Astrocyte (in vitro differentiated cells and primary cell): ENCODE data around the gene RBBP8. TPM values are rescaled to one million over a fixed set of nuclear protein-coding genes. Genes with fewer than 3 reads are reported as not detected.

ENCODE experiments used
- DNase-seq: peaks from one replicate; pipeline ENCODE4 v3.0.0-alpha.2; 2010; ENCODE audit warnings: low read depth
- FAIRE-seq: peaks from 2 replicates; lab custom pipeline; 2011; peaks lifted over from hg19 to GRCh38; lab: Jason Lieb, UNC
- H2AFZ ChIP-seq: 2 replicates; pipeline ENCODE4 v1.6.0; 2012; ENCODE audit warnings: low read depth, low read length, inconsistent platforms
- H3K27ac ChIP-seq: 2 replicates; pipeline ENCODE4 v1.5.1; 2011; ENCODE audit warnings: low read depth, low read length, inconsistent platforms
- H3K27me3 ChIP-seq: 2 replicates; pipeline ENCODE4 v1.6.0; 2011; ENCODE audit warnings: low read length, inconsistent platforms; ENCODE audit not compliant: insufficient read depth
- H3K36me3 ChIP-seq: 2 replicates; pipeline ENCODE4 v1.5.1; 2011; ENCODE audit warnings: low read length, inconsistent platforms; ENCODE audit not compliant: insufficient read depth
- H3K4me1 ChIP-seq: 2 replicates; pipeline ENCODE4 v1.5.1; 2011; ENCODE audit warnings: low read length, inconsistent platforms; ENCODE audit not compliant: insufficient read depth
- H3K4me2 ChIP-seq: 2 replicates; pipeline ENCODE4 v1.6.0; 2012; ENCODE audit warnings: low read length, inconsistent platforms
- H3K4me3 ChIP-seq: 2 replicates; pipeline ENCODE4 v1.5.1; 2011; ENCODE audit warnings: low read depth, mild to moderate bottlenecking, low read length, inconsistent platforms; ENCODE audit not compliant: insufficient read depth
- H3K79me2 ChIP-seq: 2 replicates; pipeline ENCODE4 v1.6.0; 2012; ENCODE audit warnings: mild to moderate bottlenecking, low read length, inconsistent platforms; ENCODE audit not compliant: insufficient read depth
- H3K9ac ChIP-seq: 2 replicates; pipeline ENCODE4 v1.6.0; 2012; ENCODE audit warnings: mild to moderate bottlenecking, low read length, inconsistent platforms
- H3K9me3 ChIP-seq: 2 replicates; pipeline ENCODE4 v1.5.1; 2012; ENCODE audit warnings: low read depth, mild to moderate bottlenecking, low read length, inconsistent platforms; ENCODE audit not compliant: insufficient read depth
- H4K20me1 ChIP-seq: 2 replicates; pipeline ENCODE4 v1.6.0; 2012; ENCODE audit warnings: low read length, inconsistent platforms; ENCODE audit not compliant: insufficient read depth
- H3K27ac Mint-ChIP-seq: one replicate; pipeline ENCODE4 v1.8.0; 2021; ENCODE audit warnings: mild to moderate bottlenecking, mixed read lengths; ENCODE audit not compliant: unreplicated experiment
- H3K27me3 Mint-ChIP-seq: one replicate; pipeline ENCODE4 v1.8.0; 2021; ENCODE audit warnings: low read depth, mixed read lengths; ENCODE audit not compliant: unreplicated experiment
- H3K36me3 Mint-ChIP-seq: one replicate; pipeline ENCODE4 v1.8.0; 2021; ENCODE audit warnings: low read depth, mixed read lengths; ENCODE audit not compliant: unreplicated experiment
- H3K4me1 Mint-ChIP-seq: one replicate; pipeline ENCODE4 v1.8.0; 2021; ENCODE audit warnings: low read depth, mixed read lengths; ENCODE audit not compliant: unreplicated experiment
- H3K4me3 Mint-ChIP-seq: one replicate; pipeline ENCODE4 v1.8.0; 2021; ENCODE audit warnings: mild to moderate bottlenecking, moderate library complexity, mixed read lengths; ENCODE audit not compliant: unreplicated experiment
- H3K9me3 Mint-ChIP-seq: one replicate; pipeline ENCODE4 v1.8.0; 2021; ENCODE audit warnings: mild to moderate bottlenecking, mixed read lengths; ENCODE audit not compliant: unreplicated experiment
- CTCF ChIP-seq: IDR thresholded peaks from 2 replicates; pipeline ENCODE4 v1.5.1; 2011; ENCODE audit warnings: low read depth, mild to moderate bottlenecking, inconsistent platforms, low read length, moderate library complexity; ENCODE audit not compliant: insufficient read depth
- EZH2 ChIP-seq: IDR thresholded peaks from 2 replicates; pipeline ENCODE4 v1.6.1; 2012; ENCODE audit warnings: mild to moderate bottlenecking, low read length, inconsistent platforms; ENCODE audit not compliant: insufficient read depth
- total RNA-seq: library from RNA; stranded (reverse); gene quantifications from 2 replicates; pipeline ENCODE4 v1.2.1, GENCODE V29; 2021

Gene RBBP8
- total RNA-seq, 1 donor from 2014 or later = 23.4 TPM

- Mint-ChIP-seq H3K27me3 (no peaks in the 10 kb centered on the region), H3K4me1 (peaks cover 2% of the 10 kb centered on the region)
- DNase-seq = peak; percentile 38
Measured at GRCh38 chr18:22930089-22930713, 2.9 kb upstream of the RBBP8 start.

GRCh38 chr18:22932885-22933205, 283 bp upstream of the RBBP8 start:
- H3K27me3 ChIP-seq = no peaks in the 10 kb centered on the region
- peaks cover 32% of the 10 kb centered on the region for H3K79me2 ChIP-seq
- H3K36me3 ChIP-seq = no peaks in the 10 kb centered on the region
- Mint-ChIP-seq H3K4me3 (peak overlapping the region; percentile 95), H3K4me1 (peaks cover 2% of the 10 kb centered on the region), H3K27ac (peak overlapping the region; percentile 50), H3K36me3 (no peaks in the 10 kb centered on the region), H3K9me3 (no peaks in the 10 kb centered on the region), H3K27me3 (no peaks in the 10 kb centered on the region)
- H3K4me2 ChIP-seq = peak overlapping the region; percentile 98
- H4K20me1 ChIP-seq = no peaks in the 10 kb centered on the region
- H3K9ac ChIP-seq = peak overlapping the region; percentile 98
- H3K27ac ChIP-seq = peak overlapping the region; percentile 96
- TF ChIP-seq EZH2 (no peak), CTCF (no peak)
- H3K9me3 ChIP-seq = no peaks in the 10 kb centered on the region
- peak overlapping the region; percentile 96 for H3K4me3 ChIP-seq
- peaks cover 13% of the 10 kb centered on the region for H3K4me1 ChIP-seq
- DNase-seq (no peak), FAIRE-seq (no peak)
- H2AFZ ChIP-seq = peak overlapping the region; percentile 90

More at GRCh38 chr18:22930089-22930713, 2.9 kb upstream of the RBBP8 start:
- Histone ChIP-seq H4K20me1 (no peaks in the 10 kb centered on the region), H3K4me1 (peaks cover 9% of the 10 kb centered on the region), H3K4me2 (no peak overlapping the region), H3K36me3 (no peaks in the 10 kb centered on the region), H3K9ac (no peak overlapping the region), H3K9me3 (no peaks in the 10 kb centered on the region), H3K27ac (no peak overlapping the region), H3K4me3 (no peak overlapping the region), H3K27me3 (no peaks in the 10 kb centered on the region), H2AFZ (no peak overlapping the region), H3K79me2 (peaks cover 13% of the 10 kb centered on the region)
- peak; percentile 76 for FAIRE-seq
- Mint-ChIP-seq H3K9me3 (no peaks in the 10 kb centered on the region), H3K27ac (no peak overlapping the region), H3K36me3 (no peaks in the 10 kb centered on the region), H3K4me3 (no peak overlapping the region)
- TF ChIP-seq EZH2 (no peak), CTCF (peak; percentile 88)

DNA sequence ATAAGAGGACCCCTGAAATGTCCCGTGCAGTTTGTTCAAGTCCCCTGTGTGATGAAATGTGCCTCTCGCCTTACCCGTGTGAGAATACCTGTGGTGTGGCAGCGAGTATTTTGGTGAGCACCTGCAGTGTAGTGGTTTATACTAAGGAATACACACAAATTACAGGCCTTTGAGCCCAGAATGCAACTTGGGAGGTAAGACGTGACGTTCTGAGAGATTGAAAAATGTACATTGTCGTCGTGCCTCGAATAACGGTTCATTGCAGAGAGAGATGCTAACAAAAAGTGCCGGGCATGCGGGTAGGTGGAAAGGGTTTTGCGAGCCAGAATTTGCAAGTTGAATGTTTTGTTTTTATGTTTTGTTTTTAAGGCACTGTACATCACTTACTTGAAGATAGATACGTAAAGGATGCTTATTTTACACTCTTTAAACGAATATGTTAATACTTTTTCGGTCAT, 867 bp downstream of the RBBP8 start:
- Histone ChIP-seq H3K4me2 (peak overlapping the region; percentile 98), H3K79me2 (peaks cover 35% of the 10 kb centered on the region), H3K4me1 (peaks cover 13% of the 10 kb centered on the region), H3K4me3 (peak overlapping the region; percentile 96), H4K20me1 (no peaks in the 10 kb centered on the region), H3K36me3 (no peaks in the 10 kb centered on the region), H3K27ac (peak overlapping the region; percentile 96), H3K27me3 (no peaks in the 10 kb centered on the region), H3K9me3 (no peaks in the 10 kb centered on the region), H2AFZ (peak overlapping the region; percentile 90), H3K9ac (peak overlapping the region; percentile 98)
- no peak for FAIRE-seq
- H3K27me3 Mint-ChIP-seq = no peaks in the 10 kb centered on the region
- TF ChIP-seq CTCF (no peak), EZH2 (no peak)
- H3K4me3 Mint-ChIP-seq = peak overlapping the region; percentile 95
- no peaks in the 10 kb centered on the region for H3K9me3 Mint-ChIP-seq
- DNase-seq = peak; percentile 19
- peak overlapping the region; percentile 59 for H3K27ac Mint-ChIP-seq
- peaks cover 2% of the 10 kb centered on the region for H3K4me1 Mint-ChIP-seq
- H3K36me3 Mint-ChIP-seq = peaks cover 4% of the 10 kb centered on the region
